ENCODE measurements around the gene FGFR4. TPM values are rescaled to one million over a fixed set of nuclear protein-coding genes. Genes with fewer than 3 reads are reported as not detected.

Gene FGFR4
- total RNA-seq, 2 experiments from 2014 or later: 0.97 to 1.2 TPM

DNA sequence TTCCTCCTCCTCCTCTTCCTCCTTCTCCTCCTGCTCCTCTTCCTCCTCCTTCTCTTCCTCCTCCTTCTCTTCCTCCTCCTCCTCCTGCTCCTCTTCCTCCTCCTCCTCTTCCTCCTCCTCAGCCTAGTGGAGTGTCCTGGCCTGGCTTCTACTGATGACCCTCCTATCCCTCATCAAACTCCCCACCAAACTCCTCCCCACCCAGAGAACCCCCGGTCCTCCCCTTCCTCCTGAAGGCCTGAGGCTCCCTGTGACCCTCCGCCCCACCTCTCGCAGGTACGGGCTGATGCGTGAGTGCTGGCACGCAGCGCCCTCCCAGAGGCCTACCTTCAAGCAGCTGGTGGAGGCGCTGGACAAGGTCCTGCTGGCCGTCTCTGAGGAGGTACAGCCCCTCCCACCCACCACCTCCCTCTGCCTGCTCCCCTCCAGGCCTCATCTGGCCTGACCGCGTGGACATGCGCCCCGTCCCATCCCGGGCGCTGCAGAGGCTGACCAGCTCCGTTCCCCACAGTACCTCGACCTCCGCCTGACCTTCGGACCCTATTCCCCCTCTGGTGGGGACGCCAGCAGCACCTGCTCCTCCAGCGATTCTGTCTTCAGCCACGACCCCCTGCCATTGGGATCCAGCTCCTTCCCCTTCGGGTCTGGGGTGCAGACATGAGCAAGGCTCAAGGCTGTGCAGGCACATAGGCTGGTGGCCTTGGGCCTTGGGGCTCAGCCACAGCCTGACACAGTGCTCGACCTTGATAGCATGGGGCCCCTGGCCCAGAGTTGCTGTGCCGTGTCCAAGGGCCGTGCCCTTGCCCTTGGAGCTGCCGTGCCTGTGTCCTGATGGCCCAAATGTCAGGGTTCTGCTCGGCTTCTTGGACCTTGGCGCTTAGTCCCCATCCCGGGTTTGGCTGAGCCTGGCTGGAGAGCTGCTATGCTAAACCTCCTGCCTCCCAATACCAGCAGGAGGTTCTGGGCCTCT lies 10.6 kb downstream of the FGFR4 start:
- CTCF ChIA-PET: interaction anchor here (1.9 kb wide), 1 partner anchor 14 kb away, joined by 5 read pairs; no protein-coding TSS in a partner anchor
- POLR2A ChIA-PET: no interaction called here

DNA sequence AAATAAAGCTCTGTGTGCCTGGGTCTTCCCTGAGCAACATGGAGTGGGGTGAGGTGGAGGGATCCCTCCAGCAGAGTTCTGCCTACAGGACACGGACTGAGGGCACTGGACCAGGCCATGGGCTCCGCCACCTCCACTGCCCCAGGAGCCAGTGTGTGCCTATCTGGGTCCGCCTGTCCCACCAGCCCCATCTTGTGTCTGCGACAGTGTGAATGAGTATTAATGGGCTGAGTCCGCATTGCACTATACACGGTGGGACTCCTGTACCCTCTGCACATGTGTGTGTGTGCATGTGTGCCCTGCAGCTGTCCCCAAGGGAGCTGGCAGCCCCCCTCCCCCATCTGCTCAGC lies 11.4 kb downstream of the FGFR4 start:
- CTCF ChIA-PET: interaction anchor here (1.9 kb wide), 1 partner anchor 13 kb away, joined by 5 read pairs; no protein-coding TSS in a partner anchor

DNA sequence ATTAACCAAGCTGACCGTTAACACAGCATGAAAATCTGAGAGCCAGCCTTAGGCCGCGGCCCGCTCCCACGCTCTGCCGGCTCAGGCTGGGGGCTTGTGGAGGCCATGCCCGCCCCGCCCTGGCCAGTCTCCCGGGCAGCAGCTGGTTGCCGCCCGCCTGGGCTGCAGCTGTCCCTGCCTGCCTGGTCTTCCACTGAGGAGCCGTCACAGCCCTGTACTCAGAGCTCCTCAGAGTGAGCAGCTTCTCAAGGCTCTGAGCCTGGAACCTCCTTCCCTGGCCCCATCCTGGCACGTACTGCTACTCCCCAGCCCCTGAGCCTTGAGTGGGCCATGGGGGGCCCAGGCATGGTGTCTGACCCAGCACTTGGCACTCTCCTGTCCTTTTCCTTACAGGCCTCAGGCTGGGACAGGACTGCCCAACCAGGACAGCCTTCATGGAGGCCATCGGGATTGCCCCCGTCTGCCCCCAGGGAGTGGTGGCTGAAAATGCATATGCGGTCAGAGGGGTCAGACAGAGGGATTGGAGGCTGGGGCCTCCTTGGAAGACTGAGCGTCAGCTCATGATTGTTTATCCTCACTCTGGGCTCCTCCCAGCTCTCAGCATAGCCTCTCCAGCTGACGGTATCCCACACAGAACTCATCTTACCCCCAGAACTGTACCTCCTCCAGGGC lies 11.9 kb downstream of the FGFR4 start:
- ChIA-PET CTCF (interaction anchor here (1.9 kb wide), 1 partner anchor 12 kb away, joined by 5 read pairs; no protein-coding TSS in a partner anchor), POLR2A (no interaction called here)

More for the DNA sequence above, 11.4 kb downstream of the FGFR4 start:
- POLR2A ChIA-PET: no interaction called here

DNA sequence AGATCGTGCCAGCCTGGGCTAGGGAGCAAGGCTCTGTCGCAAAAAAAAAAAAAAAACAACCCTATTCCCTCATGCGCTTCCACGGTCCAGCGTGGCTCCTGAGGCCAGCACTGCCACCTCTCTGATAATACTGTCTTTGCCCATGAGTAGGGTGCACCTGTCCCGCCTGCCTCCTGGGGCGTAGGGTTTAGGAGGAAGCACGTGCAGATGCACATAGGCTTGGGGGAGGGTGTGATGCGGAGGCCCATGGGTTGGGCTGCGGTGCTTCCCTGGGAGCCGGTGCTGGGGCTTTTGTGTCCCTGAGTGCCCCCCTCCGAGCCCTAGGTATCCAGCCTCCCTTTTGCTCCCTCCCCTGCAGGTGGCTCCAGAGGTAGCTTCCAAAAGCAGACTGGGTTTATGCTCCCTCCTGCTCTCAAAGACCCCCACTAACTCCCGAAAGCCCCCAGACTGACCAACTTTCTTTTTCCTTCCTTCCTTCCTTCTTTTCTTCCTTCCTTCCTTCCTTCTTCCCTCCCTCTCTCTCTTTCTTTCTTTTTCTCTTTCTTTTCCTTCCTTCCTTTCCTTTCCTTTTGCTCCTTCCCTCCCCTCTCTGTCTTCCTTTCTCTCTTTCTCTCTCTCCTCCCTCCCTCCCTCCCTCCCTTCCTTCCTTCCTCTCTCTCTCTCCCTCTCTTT lies 12.8 kb downstream of the FGFR4 start:
- CTCF ChIA-PET: no interaction called here

DNA sequence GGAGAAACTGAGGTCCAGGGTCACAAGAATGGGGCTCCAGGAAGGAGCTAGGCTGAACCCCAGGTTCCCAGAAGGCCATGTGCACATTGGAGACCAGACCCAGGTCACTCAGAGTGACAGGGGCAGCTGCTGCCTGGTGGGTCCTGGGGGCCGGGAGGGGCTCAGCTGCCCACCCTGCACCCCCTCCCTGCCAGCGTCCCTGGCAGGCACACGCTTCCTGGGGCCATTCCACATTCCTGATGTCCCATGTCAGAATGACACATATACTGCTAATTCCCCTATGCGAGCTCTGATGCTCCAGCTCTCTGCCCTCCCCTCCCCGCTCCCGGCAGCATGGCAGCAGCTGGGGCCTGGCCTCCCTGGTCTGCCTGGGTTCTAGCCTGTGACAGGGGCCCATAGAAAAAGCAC lies 14.0 kb downstream of the FGFR4 start:
- ChIA-PET POLR2A (no interaction called here), CTCF (interaction anchor here (0.7 kb wide), 1 partner anchor 11 kb away, joined by 3 read pairs; no protein-coding TSS in a partner anchor)

More for the DNA sequence above, 12.8 kb downstream of the FGFR4 start:
- POLR2A ChIA-PET: no interaction called here

DNA sequence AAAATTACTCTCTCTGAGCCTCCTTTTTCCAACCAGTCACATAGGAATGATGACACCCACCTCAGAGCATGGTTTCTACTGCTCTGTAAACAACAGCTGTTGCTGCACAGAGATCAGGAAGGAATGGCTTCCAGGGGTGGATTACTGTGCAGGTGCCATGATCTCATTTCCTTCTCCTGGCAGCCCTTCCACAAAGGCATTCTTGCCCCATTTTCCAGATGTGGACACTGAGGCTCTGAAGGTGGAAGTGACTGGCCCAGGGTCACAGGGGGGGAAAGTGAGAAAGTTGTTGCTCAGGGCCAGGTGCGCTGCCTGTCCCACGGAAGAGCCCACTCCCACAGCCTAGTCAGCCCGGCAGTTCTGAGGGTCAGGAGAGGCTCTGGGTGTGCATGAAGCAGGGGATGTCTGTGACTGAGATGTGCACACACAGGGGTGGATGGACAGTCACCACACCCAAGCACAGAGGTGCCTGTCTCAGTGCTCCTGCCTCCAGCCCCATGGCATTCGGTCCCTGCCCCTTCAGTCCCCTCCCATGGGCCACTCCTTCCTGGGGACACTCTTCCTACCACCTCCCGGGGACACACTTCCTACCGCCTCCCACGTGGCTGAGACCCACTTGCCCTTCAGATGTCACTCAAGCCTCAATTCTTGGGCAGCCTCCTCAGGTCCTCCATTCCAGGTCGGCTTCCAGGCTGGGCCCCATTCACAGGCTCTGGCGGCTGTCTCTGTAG lies 17.0 kb downstream of the FGFR4 start:
- CTCF ChIA-PET: no interaction called here
- POLR2A ChIA-PET: no interaction called here

DNA sequence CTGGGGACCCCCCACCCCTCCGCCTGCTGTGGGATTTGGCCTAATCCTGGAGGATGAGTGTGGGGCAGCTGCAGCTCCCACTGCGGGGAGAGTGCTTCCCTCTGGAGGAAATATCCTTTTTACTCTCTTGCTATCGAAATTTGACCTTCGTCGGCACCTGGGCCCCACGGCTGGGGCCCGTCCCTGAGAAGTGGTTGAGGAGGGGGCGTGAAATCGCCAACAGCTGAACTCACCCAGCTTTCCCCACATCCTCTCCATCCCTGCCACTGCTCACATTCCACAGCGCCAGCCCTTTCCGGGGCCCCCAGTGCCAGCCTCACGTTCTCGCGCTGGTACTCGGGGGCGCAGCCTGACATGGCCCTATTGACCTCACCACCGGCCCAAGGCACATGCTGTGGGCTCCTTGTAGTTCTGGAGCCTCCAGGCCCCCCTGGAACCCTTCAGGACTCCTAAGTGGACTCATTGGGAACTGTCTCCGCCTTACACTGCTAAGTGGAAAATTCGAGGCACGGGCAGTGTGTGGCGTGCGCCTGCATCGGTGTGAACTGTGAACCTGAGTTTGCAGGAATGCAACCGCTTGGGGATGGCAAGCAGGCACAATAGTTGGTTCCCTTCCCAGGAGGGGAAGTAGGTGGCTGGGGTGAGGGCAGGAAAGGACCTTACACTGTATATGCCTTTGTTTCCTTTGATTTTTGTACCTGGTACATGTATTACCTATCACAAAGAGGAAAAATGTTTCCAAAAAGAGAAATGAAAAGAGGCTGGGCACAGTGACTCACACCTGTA lies 19.2 kb downstream of the FGFR4 start:
- POLR2A ChIA-PET: no interaction called here
- CTCF ChIA-PET: no interaction called here

DNA sequence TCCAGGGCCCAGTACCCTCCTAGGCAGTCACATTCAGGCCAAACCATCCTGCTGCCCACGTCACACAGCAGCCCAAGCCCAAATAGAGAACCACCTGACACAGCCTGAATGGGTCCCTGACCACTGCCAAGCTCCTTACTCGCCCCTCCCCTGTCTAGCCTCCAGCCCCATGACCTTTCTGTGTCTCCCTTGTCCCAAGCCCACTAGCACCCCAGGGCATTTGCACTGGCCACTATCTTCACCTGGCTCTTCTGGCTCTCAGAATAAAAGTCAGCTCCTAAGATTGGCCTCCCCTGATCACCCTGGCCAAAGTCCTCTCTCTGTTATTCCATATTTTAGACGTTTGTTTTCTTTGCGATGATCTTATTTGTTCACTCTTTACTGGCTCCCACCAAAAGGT lies 20.4 kb downstream of the FGFR4 start:
- ChIA-PET CTCF (interaction anchor here (8.3 kb wide), 1 partner anchor 37 kb away, joined by 50 read pairs; no protein-coding TSS in a partner anchor), POLR2A (no interaction called here)

DNA sequence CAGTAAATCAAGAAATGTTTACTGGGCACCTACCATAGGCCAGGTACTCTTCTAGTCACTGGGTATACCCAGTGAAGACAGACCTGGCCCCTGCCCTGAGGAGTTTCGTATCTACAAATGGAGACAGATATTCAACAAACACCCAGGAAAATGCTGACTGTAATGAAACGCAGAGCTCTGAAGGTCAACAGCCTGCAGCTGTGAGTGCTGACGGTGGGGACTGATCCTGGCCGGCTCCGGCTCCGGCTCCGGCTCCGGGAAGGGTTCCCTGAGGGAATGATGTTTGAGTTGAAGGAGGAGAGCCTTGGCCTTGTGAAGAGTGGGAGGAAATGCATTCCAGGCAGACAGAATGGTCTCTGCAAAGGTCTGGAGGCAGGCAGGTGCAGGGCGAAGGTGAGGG lies 23.1 kb downstream of the FGFR4 start:
- ChIA-PET CTCF (interaction anchor here (2.1 to 8.3 kb wide), 2 partner anchors 40 to 200 kb away, joined by 6 to 50 read pairs; no protein-coding TSS in a partner anchor), POLR2A (no interaction called here)

DNA sequence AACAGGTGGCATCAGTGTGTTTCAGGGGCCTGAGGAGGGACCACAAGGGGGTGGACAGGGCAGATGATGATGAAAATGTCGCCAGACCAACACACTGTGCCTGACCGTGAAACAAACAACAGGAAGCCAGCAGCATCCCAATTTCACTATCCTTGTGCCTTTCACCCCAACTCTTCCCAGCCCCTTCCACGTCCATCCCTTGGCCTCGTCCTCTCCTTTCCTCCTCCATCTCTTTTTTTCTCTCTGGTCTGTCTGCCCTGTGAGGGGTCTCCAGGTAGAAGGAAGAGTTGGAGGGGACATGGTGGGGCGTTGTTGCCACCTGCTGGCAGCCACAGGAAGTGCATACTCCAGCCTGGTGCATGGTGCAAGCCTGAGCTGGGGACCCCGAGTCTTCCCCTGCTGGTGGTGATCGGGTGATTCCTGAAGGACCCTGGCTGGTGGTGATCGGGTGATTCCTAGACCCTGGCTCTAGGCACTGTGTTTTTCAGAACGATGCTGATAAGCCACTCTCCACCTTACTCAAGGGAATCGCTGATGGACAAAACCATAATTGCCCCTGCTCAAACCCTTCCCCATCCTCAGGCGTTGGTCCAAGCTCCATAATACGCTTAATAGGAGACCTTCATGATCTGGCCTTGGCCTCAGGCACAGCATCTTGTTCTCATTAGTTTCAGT lies 25.1 kb downstream of the FGFR4 start:
- POLR2A ChIA-PET: no interaction called here
- CTCF ChIA-PET: interaction anchor here (0.5 to 8.3 kb wide), 21 partner anchors 9 to 198 kb away, joined by 3 to 50 read pairs (median 3); partner anchors contain the start of gene FGFR4

DNA sequence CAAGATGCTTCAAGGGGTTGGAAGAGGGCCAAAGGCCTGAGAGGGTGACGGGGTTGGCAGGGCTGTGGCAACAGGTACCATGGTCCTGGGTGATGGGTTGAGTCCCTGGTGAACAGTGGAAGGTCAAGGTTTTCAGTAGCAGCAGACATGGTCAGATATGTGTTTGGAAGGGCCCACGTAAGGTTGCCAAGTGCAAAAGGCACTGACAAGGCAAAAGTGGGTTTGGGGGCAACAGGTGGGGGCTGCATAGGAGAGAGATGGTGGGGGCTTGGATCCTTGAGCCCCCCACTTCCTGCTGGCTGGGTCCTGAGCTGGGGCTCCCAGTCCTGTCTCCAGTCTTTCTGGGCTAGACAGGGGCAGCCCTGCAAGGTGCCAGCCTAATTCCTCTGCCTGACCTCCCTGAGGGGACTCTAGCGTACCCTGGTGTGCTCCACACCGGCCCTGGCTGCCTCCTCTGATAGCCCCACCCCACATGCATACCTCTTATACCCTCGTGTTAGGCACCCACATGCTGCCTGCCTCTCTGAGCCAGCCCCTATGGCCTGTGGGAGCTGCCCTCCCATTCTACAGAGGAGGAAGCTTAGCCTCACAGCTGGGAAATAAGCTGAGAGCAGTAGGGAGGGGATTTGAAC lies 26.0 kb downstream of the FGFR4 start:
- CTCF ChIA-PET: interaction anchor here (0.5 to 8.3 kb wide), 27 partner anchors 8 to 314 kb away, joined by 3 to 50 read pairs (median 4); partner anchors contain the start of genes FGFR4 and GRK6
- POLR2A ChIA-PET: no interaction called here

DNA sequence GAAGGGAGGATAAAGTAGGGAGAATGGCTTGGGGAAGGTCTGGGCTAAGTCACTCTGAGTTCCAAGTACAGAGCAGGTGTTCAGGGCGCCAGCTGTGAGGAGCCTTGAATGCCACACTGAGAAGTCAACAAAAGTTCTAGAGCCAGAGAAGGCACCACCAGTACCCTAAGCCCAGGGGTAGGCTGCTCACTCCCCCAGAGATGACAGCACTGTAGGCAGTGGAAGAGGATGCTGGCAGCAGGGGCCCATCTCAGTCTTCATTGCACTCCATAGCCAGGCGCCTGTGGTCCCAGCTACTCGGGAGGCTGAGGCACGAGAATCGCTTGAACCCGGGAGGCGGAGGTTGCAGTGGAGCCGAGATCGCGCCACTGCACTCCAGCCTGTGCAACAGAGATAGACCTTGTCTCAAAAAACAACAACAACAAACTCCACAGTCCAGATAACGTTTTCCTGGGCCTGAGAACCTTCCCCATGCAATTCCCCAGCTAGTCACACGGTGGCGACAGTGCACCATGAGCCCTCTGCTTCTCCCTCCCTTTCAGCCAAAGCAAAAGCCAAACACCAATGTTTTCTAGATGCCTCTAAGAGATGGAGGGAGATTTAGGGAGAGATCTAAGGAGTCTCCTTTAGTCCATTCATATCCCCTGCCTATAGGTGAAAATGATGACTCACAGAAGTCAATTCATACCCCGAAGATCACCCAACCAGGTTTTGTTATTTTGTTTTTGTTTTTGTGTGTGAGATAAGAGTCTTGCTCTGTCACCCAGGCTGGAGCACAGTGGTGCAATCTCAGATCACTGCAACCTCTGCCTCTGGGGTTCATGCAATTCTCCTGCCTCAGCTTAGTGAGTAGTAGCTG lies 27.1 kb downstream of the FGFR4 start:
- POLR2A ChIA-PET: no interaction called here
- CTCF ChIA-PET: interaction anchor here (0.6 to 8.3 kb wide), 27 partner anchors 9 to 453 kb away, joined by 3 to 50 read pairs (median 4); partner anchors contain the start of genes FGFR4 and GRK6

DNA sequence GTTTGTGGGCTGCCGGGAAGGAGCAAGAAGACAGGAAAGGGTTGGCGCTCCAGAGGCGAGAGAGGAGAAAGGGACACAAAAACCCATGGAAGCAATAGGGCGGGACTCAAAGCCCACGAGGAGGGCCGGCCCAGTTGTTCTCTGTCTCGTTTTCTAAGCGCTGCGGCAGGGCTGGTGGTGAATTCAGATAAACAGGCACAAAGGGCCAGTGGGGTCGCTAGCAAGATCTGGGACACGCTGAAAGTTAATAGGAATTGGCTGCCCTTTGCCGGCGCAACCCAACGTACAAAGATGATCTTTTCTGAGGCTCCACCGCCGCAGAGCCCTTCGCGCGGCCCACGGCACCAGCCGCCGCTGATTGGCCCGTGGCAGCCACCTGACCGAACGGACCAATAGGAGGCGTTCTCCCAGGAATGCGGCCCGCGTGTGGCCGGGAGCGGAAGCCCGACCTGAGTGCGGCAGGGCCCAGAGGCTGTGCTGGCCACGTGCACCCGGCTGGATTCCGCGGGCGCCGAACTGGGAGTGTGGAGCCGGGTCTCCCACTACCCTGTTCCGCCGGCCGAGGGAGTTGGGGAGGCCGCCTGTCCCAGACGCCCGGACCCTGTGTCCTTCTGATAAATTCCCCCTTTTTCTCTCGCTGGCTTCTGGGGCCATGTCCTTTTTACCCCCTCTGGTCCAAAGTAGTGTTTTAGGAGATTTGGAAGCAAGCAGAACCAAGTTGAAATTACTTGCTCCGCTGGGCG lies 30.1 kb downstream of the FGFR4 start:
- CTCF ChIA-PET: interaction anchor here (1.7 kb wide), 1 partner anchor 10 kb away, joined by 7 read pairs; no protein-coding TSS in a partner anchor
- POLR2A ChIA-PET: interaction anchor here (1.5 kb wide), 1 partner anchor 12 kb away, joined by 3 read pairs; no protein-coding TSS in a partner anchor

DNA sequence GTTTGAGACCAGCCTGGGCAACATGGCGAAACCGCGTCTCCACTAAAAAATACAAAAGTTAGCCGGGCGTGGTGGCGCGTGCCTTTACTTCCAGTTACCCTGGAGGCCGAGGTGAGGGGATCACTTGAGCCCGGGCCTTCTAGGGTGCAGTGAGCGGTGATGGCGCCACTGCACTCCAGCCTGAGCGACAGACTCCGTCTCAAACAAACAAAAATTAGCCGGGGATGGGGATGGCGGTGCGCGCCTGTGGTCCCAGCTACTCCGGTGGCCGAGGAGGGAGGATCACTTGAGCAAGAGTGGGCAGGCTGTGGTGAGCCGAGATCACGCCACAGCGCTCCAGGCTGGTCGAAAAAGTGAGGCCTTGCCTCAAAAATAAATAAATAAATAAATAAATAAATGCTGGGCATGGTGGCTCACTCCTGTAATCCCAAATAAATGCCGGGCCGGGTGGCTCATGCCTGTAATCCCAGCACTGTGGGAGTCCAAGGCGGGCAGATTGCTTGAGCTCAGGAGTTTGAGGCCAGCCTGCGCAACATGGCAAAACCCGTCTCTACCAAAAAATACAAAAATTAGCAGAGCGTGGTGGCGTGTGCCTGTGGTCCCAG lies 30.8 kb downstream of the FGFR4 start:
- CTCF ChIA-PET: interaction anchor here (0.6 to 1.7 kb wide), 3 partner anchors 10 to 42 kb away, joined by 3 to 7 read pairs (median 3); no protein-coding TSS in a partner anchor
- POLR2A ChIA-PET: interaction anchor here (1.5 kb wide), 1 partner anchor 11 kb away, joined by 3 read pairs; no protein-coding TSS in a partner anchor

DNA sequence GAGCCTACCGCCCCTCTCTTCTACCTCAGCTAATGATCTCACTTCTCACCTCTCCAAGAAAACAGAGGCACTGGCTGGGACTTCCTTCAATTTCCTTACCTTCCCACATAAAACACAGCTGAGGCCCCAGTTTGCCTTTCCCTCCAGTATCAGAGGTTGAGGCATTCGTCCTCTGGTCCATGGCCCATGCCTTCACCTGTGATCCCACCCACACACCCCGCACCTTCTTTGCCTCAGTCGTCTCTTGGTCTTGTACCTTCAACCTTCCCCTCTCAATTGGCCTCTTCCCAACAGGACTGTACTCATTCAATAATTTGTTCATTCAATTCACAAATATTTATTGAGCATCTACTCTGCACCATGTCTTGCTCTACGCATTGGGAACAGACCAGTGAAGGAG lies 35.9 kb downstream of the FGFR4 start:
- ChIA-PET POLR2A (no interaction called here), CTCF (interaction anchor here (0.7 to 1.3 kb wide), 3 partner anchors 9 to 304 kb away, joined by 3 to 5 read pairs (median 3); partner anchors contain the start of gene GRK6)
